CMK (cell line): ENCODE measurements around the gene GCHFR.

Experiments
- DNase-seq: peaks from one replicate; pipeline ENCODE4 v3.0.0-alpha.2; 2010; ENCODE audit warnings: low read depth

The GCHFR gene

DNA sequence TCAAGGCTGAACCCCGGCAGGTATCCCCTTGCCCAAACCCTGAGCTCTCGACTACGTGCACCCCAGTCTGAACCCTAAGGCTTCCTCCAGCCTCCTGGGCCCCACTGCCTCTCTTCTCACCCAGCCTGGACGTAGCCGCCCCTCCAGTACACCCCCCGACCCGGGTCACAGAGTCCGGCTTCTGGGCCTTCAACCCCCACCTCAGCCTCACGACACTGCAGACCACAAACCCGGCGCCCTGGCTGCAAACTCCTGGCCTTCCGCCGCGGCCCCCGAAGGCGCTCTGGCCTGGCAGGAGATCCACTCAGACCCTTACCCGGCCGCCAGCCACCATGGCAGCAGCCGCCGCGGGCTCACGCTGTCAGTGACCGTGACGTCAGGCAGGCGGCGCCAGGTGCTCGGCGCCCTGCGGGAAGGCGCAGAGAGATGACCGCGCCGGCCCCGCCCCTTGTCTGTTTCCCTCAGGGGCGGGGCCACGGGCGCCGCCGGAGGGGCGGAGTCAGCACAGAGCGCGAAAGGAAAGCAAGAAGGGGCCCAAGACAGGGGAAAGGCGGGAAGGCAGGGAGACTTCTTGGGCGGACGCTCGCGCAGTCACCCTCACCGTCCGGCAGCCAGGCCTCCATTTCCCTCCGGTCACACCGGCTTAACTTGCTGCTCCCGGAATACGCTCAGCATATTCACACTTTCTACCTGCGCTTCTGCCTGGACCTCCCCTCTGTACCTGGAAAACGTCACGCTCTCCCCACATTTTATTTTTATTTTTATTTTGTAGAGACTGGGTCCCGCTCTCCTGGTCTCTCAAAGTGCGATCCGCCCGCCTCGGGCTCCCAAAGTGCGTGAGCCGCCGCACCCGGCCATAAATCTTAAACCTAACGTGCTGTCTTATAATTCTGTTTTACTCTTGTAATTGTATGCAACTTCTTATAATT, 8.7 kb upstream of the GCHFR start, which contains the start of gene RMDN3:
TSS of gene RMDN3 (minus strand) at position 372 of the 929 bp plus-strand sequence. CDS start 471 bp downstream, outside the sequence.
- peak; percentile 80 for DNase-seq

DNA sequence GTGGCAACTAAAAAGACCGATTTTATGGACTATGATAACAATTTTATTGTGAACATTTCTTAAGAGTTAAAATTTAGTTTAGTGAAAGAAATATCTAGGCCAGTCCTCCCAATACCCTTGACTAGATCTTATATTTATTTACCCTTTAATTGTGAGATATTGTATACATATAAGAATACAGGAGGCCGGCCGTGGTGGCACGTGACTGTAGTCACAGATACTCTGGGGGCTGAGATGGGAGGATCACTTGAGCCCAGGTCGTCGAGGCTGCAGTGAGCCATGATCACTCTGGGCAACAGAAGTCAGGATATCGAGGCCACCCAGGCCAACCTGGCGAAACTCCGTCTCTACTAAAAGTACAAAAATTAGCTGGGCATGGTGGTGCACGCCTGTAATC, 8.1 kb upstream of the GCHFR start:
- no peak for DNase-seq

DNA sequence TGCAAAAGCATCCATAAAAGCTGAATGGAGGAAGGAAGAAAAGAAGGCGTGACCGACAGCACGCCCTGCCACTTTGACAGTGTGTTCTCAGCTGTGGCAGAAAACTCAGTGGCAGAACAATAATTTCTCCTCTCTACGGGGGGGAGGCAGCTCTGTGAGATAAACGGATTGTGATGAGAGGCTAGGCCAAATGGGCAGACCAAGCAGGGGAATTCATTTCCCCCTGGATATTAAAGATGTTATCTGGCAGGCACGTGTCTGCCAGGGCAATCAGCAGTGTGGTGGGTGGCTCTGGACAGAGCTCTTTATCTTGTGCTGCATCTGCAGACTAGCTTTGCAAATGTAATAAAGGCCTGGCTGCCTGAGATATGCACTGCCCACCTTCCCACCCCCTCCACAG, 6.9 kb upstream of the GCHFR start:
- no peak for DNase-seq

DNA sequence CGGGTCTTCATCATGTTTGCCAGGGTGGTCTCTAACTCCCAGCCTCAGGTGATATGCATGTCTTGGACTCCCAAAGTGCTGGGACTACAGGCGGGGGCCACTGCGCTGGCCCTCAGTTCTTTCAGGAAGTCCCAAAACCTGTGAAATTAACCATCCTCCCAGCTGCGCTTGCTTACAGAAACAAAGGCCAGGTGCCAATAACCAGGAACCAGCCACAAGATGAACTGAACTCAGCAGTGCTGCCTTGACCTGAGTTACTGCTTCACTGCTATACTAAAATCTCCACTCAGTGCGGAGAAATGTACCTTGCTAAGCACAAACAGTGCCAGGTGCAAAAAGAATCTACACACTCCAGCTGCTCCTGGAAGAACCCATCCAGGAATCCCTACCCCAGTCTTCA, 3.9 kb upstream of the GCHFR start:
- DNase-seq, result no peak

DNA sequence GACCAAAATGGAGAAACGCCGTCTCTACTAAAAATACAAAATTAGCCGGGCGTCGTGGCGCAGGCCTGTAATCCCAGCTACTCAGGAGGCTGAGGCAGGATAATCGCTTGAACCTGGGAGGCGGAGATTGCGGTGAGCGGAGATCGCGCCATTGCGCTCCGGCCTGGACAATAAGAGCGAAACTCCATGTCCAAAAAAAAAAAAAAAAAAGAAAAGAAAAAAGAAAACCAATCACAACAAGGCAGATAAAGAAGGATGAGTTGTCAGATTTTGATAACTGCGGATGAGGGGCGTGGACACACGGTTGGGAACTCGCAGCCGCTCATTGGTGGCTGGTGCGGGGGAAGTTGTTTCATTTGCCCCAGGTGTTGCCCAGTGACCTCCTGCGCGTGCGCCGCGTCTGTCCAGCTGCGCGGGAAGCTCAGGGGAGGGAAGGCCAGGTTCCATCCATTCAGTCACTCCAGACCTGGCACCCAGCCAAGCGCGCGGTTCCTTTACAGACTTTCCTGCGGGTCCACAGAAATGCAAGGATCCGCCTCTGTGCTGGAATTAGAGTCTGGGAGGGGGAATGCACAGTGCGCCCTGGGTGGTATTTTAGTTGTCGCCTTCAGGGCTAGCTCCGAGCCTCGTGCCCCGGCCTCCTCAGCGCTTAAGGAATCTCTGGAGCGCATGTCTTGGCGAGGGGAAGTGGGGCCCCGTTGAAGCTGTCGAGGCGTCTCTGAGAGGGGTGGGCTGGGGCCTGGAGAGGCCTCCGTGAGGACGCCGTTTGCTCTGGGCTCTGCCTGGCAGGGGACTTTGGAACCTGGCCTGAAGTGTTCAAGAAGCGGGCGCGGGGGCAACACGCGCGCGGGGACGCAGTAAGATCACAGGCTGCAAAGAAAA, 708 bp upstream of the GCHFR start:
- DNase-seq, result no peak

DNA sequence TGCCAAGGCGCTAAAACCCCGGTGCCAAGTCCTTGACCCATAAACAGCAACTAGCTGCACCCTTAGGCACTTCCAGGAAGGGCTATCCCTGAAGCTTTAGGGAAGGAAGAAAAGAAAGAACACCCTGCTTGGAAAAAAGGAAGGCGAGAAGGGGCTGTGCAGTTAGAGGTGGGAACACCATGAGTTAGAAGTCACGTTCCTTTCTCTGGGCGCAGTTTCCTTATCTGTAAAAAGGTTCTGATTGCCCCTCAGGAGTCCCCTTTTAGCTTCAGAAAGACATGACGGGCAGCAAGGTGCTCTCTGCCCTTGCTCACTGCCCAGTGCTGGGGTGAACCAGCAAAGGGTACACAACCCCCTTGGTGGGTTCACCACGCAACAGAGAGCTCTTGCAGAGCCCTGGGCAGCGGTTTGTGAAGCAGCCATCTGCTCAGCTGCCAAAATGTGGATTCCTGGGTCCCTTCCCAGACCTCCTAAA, 798 bp downstream of the GCHFR start:
- no peak for DNase-seq

DNA sequence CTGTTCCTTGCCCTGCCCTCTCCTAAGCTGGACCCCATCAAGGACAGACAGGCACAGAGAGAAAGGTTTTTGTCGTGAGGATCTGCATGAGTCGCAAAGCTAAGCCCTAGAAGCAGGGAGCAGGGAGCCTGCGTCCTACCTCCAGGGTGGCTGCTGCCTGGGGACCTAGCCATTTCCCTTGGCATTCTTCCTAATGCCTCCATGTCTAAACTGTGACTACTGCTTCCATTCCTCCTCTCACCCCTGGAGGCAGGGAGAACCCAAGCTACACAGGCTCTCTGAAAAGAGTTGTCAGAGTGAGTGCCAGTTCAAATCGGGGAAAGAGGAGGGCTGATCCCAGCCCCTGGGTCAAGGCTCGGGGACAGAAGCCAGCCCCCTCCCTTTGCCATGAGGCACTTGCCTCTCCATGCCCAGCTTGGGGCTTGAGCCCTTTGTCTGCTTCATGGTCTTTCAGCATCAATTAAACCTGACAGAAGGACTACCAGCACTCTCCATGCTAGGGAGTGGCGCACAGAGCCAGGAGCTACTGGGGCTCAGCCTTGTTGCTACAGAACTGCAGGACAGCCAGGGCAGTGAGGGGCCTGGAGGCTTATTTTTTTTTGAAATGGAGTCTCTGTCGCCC, 2.4 kb downstream of the GCHFR start:
- DNase-seq, result no peak

DNA sequence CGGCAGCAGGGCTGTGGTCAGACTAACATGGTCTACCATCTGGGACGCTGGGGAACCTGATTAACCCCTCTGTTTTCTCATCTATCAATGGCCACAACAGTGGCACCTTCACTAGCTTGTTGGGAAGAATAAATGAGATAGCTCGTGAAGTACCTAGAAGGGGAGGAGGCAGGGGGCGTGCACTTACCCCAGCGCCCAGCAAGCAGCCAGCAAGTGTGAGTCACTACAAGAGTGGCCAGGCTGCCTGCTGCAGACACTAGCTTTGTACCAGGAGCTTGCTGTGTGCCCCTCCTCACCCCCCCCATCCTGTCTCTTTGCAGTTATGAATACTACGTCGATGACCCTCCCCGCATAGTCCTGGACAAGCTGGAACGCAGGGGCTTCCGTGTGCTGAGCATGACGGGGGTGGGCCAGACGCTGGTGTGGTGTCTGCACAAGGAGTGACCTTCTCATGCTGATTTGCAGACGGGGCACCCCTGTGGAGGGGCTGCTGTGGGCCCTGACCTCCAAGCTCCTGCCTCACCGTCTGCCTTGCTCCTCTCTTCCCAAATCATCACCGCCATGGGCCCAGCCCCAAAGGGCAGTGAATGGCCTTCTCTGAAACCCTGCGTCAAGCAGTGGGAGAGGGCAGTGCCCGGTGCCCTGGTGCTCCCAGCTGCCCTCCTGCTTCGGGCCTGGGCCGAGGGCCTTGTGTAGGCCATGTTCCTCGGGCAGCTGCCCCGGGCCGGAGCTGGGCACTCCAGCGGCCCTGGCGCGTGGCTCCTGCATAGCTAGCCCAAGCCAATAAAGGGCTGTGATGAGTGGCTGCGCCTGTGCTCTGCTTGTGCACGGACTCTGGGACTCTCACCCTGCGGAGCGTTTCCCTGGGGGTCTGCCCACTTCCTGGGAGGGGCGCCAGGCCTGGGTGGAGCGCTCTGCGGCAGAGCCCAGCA, 3.3 kb downstream of the GCHFR start:
- DNase-seq, result no peak

DNA sequence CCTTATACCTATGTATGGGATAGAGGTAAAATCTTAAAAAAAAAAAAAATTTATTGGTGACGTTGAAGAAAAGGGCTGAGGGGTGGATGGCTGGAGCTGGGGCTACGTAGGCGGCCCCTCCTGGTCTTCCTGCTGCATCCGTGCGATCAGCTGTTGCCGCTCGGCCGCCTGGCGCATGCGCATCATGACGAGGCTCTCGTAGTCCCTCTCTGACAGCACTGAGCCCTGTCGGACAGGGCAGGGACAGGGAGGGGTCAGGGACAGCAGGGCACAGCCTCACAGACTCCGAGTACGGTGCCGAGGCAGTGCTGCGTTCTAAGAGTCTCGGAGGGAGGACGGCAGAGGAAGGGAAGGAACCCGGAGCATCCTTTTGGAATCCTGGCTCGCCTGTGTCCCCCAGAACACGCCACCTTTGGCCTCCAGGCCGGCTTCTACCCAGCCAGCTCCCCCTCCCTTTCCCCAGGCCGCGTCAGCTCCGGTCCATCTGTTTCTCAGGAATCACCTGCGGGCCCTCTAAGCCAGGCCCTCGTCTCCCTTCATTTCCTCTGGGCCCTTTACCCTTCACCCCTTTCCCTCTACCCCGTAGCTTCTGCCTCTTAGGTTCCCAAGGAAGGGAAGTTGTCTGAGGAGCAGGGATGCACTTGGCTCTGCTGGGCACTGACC, 4.1 kb downstream of the GCHFR start:
- no peak for DNase-seq

DNA sequence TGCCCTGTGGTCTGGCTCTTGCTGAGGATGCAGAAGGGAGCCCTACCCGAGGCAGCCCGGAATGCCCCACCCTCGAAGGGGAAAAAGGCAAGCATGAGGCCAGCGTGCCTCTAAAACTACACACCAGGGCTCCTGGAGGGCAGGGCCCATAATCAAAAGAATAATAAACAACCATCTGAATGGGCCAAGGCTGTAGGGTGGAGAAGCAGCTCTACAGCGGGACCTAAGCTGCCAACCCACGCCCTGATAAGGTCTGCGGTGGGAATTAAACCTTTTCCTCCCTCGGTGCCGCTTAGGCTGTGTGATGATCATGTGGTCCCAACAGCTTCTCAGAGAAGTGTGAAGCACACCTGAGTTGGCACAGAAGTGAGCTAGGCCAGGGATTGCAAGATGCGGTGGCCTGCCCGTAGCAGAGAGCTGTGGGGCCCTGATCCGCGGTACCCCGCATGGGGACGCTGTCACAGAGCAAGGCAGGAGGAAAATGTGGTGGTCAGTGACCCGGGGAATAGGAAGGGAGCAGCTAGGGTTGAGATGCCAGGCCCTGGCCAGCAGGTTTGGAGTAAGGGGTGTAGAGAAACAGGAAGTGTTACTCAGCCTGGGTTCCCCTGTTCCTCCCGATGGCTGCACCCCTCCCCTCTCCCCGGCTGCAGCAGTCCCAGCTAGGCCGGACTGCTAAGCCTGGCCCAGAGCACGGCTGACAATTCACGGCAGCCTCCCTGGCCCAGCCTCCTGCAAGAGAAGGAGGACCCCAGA, 4.8 kb downstream of the GCHFR start:
- DNase-seq, result no peak

DNA sequence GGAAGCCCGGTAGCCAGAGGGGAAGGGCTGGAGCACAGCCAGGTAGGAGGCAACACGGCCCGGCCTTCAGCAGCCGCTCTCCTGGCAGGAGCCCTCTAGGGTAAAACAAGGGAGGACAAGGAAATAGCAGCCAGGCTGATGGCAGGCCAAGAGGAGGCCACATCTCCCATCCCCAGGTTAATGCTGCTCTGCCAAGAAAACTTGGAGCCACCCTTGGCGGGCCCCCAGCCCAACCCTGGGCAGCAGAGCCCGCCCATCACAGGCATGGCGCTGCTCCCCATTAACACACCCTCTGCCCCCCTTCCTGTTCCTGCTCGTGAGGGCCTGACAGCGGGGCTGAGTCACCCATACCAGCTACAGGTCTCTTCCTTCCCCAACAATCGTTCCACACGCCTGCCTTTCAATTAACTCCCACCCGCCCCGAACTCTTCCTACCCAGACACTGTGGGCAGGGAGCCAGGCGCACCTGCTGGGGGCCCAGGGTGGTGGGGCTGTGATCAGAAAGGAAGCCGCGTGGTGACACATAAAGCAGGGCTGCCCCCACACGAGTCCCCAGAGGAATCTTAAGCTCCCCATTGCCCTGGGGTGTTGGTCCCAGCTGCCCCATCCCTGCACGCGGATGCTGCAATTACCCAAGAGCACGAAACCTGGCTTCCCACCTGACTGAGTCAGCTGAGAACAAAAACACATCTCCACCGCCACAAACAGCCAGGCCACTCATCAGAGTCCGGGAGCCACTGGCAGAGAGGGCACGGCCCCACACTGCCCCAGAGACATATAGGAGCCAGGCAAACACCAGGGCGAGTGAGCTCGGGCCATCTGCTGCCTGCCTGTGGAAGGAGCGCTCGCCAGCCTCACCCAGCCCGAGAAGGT, 5.6 kb downstream of the GCHFR start, which contains the start of gene C15orf62:
TSS of gene C15orf62 (plus strand) at position 707 of the 873 bp plus-strand sequence. CDS start 516 bp downstream, outside the sequence.
- no peak for DNase-seq

DNA sequence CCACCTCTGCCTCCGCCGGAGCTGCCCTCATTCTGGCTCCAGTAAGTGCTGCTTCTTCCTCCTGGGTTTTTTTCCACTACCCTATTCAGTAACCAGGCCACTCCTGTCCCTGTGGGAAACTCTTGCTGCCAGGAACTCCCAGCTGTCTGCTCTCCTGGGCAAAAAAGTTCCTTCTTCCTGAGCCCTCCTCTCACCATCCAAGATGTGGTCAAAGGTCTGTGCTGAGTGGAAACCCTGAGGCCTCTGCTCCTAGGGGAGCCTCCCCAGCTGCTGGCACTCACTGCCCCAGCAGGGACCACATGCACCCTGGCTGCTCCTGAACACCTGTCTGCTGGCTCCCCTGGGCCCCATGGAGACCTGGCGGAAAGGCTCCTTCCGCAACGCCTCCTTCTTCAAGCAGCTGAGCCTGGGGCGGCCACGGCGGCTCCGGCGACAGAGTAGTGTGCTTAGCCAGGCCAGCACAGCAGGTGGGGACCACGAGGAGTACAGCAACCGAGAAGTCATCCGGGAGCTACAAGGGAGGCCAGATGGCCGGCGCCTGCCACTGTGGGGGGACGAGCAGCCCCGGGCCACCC, 6.4 kb downstream of the GCHFR start:
- no peak for DNase-seq

DNA sequence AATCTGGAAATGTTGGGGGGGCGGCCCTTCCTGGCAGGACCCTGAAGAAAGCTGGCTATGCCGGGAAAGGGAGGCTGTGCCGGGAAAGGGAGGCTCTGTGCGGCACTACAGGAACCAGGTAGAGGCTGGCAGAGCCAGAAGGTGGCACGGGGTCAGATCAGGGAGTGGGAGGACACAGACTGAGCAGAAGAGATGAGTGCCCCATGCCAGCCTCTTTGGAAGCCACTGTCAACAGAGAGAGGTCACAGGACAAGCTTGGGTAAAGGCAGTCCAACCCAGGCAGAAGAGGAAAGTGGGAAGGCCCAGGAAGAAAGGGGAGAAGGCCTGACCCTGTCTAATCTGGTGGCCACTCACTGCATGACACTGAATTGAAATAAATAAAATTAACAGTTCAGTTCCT, 7.4 kb downstream of the GCHFR start:
- no peak for DNase-seq

DNA sequence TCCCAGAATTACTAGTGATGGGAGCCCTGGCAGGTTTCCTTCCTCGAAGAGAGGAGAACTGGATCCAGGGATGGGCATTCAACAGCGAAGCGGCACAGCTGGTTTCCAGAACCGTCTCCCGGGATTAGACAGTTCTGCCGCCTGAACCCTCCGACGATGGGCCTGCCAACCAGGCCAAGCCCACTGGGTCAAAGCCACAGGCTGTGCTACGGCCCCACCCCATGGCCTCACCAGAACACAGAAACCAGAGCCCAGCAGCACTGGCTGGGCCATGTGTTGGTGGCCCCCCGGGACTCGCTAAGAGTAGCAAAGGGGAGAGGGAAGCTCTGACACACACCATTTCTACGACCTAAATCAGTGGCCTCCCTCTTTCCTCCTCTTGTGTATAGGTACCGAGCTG, 8.1 kb downstream of the GCHFR start:
- no peak for DNase-seq

DNA sequence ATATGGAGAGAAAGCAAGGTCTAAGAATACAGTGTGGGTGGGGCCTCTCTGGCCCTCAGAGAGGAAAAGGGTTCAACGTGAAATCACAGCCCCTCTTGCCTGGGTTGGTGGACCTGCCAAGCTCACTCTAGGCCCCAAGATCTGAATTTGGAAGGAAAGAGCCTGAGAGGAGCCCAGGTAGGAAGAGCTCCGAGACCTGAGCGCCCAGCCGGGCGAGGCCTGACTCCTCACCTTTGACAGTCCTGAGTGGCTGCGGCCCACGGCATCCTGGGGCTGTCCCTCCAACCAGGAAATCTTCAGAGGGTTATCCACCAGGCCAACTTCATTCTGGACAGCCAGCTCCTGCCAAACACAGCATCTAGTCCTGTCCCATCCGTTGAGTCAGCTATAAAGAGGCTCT, 9.6 kb downstream of the GCHFR start:
- no peak for DNase-seq

DNA sequence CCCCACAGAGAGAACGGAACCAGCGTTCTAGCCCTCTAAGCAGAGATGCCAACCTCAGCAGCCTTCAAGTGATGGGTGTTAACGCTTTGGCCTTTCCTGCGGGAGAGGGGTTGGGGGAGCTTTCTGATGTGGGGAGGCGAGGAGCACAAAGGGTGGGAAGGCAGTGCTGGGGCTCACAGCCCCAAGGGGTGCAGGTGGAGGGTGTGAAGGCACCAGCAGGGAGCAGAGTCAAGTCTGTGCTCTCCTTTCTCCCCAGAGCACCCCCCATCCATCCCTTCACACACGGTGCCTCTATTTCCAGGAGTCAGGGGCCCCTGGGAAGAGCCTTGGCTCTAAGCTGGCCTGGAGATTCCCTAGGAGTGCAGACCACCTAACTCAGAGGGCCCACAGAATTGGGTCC, 10.0 kb downstream of the GCHFR start:
- DNase-seq, result no peak

DNA sequence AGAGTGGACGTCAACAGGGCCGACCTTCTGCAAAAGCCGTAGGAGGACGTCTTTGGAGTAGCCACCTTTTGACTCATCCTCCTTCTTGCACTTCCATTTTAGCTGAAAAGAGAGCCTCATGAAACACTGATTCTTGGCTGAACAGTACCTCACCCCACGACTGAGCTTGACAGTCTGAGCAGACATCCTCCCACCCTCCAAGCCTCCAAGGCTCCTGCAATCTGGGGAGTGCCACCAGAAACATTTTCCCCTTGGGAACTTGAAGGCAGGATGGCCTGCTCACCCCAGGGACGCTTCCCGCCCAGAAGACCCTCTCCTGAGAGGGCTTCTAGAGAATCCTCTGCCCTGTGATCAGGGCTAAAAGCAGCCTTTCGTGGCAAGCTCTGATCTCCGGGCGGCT, 11.1 kb downstream of the GCHFR start:
- DNase-seq, result no peak

DNA sequence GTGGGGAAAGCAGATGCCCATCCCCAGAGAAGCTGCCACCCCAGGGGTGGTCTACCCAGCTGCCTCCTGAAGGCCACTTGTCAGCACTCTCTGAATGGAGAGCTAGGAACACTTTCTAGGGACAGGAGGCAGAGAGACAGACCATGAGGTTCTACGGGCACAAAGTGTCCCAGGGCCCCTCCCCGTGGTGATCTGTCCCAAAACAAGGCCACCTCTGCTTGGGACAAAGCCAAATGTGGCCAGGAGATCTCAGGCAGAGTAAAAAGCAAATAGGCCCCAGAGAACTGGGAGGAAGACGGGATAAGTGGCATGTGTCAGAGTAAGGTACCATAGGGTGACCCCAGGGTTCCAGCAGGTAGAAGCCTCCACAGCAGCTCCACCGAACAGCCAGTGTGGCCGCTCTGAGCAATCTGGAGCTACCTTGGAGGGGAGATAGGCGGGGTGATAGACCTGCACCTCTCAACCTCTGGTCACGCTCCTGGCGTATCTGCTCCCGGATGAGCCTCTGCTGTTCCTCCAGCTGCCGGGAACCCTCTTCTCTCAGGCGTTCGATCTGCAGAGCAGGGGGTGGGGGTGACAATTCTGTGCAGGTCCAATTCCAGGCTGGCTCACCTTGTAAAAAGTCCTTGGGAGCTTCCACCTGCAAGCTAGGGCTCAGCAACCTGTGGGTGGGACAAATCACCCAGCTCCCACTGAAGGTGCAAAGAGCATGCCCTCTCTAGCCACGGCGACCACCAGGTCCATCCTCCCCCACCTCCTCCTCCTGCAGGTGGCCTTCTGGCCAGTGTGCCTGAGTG, 12.1 kb downstream of the GCHFR start:
- no peak for DNase-seq
